OCI-LY1 (cell line): Measurements from ENCODE around the gene RPS16.
A peak's percentile ranks its signal among the peaks of the same experiment; 100 is the strongest.

Source experiments
- H2AFZ ChIP-seq: fragments of 200-600 bp; sonication (generic), shearing (Covaris generic); 2 replicates; pipeline ENCODE4 v1.6.0; 2014; ENCODE audit warnings: antibody characterized with exemption, mild to moderate bottlenecking, low read length
- H3F3A ChIP-seq: fragments of 200-600 bp; sonication (generic), shearing (Covaris generic); 2 replicates; pipeline ENCODE4 v1.6.0; 2014; ENCODE audit warnings: mild to moderate bottlenecking, antibody characterized with exemption, low read length, moderate library complexity; ENCODE audit not compliant: insufficient read depth
- H3K27ac ChIP-seq: fragments of 200-600 bp; sonication (generic); 2 replicates; pipeline ENCODE4 v1.5.1; 2014; ENCODE audit warnings: low read length, mixed run types, mild to moderate bottlenecking, low read depth; ENCODE audit not compliant: poor library complexity, severe bottlenecking
- H3K27me3 ChIP-seq: fragments of 200-600 bp; sonication (generic); 2 replicates; pipeline ENCODE4 v1.6.0; 2014; ENCODE audit warnings: antibody characterized with exemption, mild to moderate bottlenecking, low read length, moderate library complexity; ENCODE audit not compliant: insufficient read depth
- H3K36me3 ChIP-seq: fragments of 200-600 bp; sonication (generic); 2 replicates; pipeline ENCODE4 v1.6.1; 2014; ENCODE audit warnings: mild to moderate bottlenecking, antibody characterized with exemption, low read length, moderate library complexity, mixed read lengths; ENCODE audit not compliant: insufficient read depth
- H3K4me1 ChIP-seq: fragments of 200-600 bp; sonication (generic); 2 replicates; pipeline ENCODE4 v1.5.1; 2014; ENCODE audit warnings: mild to moderate bottlenecking, low read length, moderate library complexity; ENCODE audit not compliant: insufficient read depth, severe bottlenecking
- H3K4me2 ChIP-seq: fragments of 200-600 bp; sonication (generic), shearing (Covaris generic); 2 replicates; pipeline ENCODE4 v1.6.1; 2014; ENCODE audit warnings: low read length
- H3K4me3 ChIP-seq: fragments of 200-600 bp; sonication (generic); 2 replicates; pipeline ENCODE4 v1.5.1; 2014; ENCODE audit warnings: low read length, low read depth, mild to moderate bottlenecking, mixed read lengths; ENCODE audit not compliant: poor library complexity, severe bottlenecking
- H3K79me2 ChIP-seq: fragments of 200-600 bp; shearing (Covaris generic); 2 replicates; pipeline ENCODE4 v1.6.1; 2016; ENCODE audit warnings: mixed run types, low read length, mixed read lengths; ENCODE audit not compliant: insufficient read depth
- H3K9ac ChIP-seq: fragments of 200-600 bp; sonication (generic), shearing (Covaris generic); 2 replicates; pipeline ENCODE4 v1.6.1; 2014; ENCODE audit warnings: mild to moderate bottlenecking, low read length, mixed read lengths
- H3K9me2 ChIP-seq: fragments of 200-600 bp; sonication (generic), shearing (Covaris generic); 2 replicates; pipeline ENCODE4 v1.6.1; 2014; ENCODE audit warnings: low read depth, mild to moderate bottlenecking, low read length, mixed read lengths
- H3K9me3 ChIP-seq: fragments of 200-600 bp; shearing (Covaris generic); 2 replicates; pipeline ENCODE4 v1.6.1; 2014; ENCODE audit warnings: low read length, mixed read lengths
- H4K20me1 ChIP-seq: fragments of 200-600 bp; sonication (generic), shearing (Covaris generic); 2 replicates; pipeline ENCODE4 v1.6.0; 2016; ENCODE audit warnings: mild to moderate bottlenecking, low read length; ENCODE audit not compliant: insufficient read depth
- CTCF ChIP-seq: fragments of 200-600 bp; sonication (generic), shearing (Covaris generic); IDR thresholded peaks from 2 replicates; pipeline ENCODE4 v1.5.1; 2017; ENCODE audit warnings: mild to moderate bottlenecking, antibody characterized with exemption, low read length, moderate library complexity, mixed read lengths
- EZH2 ChIP-seq: fragments of 200-600 bp; sonication (generic), shearing (Covaris generic); IDR thresholded peaks from 2 replicates; pipeline ENCODE4 v1.8.0; 2017; ENCODE audit warnings: borderline replicate concordance, mixed run types, mild to moderate bottlenecking, antibody characterized with exemption, low read length, moderate library complexity, mixed read lengths

RPS16 gene

GRCh38 chr19:39405958-39406655 lies 29.6 kb downstream of the RPS16 start:
- Histone ChIP-seq H3K4me1 (peaks cover 83% of the 10 kb centered on the region), H4K20me1 (no peaks in the 10 kb centered on the region), H2AFZ (no peak overlapping the region), H3K9ac (peak overlapping the region; percentile 64), H3K79me2 (peaks cover 6% of the 10 kb centered on the region), H3K9me3 (no peaks in the 10 kb centered on the region), H3K27me3 (no peaks in the 10 kb centered on the region), H3F3A (peaks cover 18% of the 10 kb centered on the region), H3K36me3 (peaks cover 10% of the 10 kb centered on the region), H3K9me2 (no peaks in the 10 kb centered on the region), H3K4me3 (peak overlapping the region; percentile 96), H3K27ac (peak overlapping the region; percentile 96), H3K4me2 (peak overlapping the region; percentile 76)
- TF ChIP-seq CTCF (no peak), EZH2 (no peak)

- H4K20me1 ChIP-seq: no peaks in the 10 kb centered on the region
- peak overlapping the region; percentile 31 for H3K4me2 ChIP-seq
- peak overlapping the region; percentile 96 for H3K27ac ChIP-seq
- no peaks in the 10 kb centered on the region for H3K9me2 ChIP-seq
- no peak overlapping the region for H2AFZ ChIP-seq
- H3K36me3 ChIP-seq: peaks cover 10% of the 10 kb centered on the region
- H3K9me3 ChIP-seq: no peaks in the 10 kb centered on the region
- no peak overlapping the region for H3K4me3 ChIP-seq
- H3F3A ChIP-seq: peaks cover 15% of the 10 kb centered on the region
- peaks cover 6% of the 10 kb centered on the region for H3K79me2 ChIP-seq
- H3K4me1 ChIP-seq: peaks cover 83% of the 10 kb centered on the region
- no peak overlapping the region for H3K9ac ChIP-seq
- no peaks in the 10 kb centered on the region for H3K27me3 ChIP-seq
- TF ChIP-seq CTCF (no peak), EZH2 (no peak)
Measured at GRCh38 chr19:39405261-39405957, 30.3 kb downstream of the RPS16 start.

GRCh38 chr19:39403331-39404312 lies 32.1 kb downstream of the RPS16 start:
- Histone ChIP-seq H2AFZ (no peak overlapping the region), H3K27ac (peak overlapping the region; percentile 96), H3K4me1 (peaks cover 73% of the 10 kb centered on the region), H3F3A (peaks cover 13% of the 10 kb centered on the region), H3K9me2 (no peaks in the 10 kb centered on the region), H3K27me3 (no peaks in the 10 kb centered on the region), H4K20me1 (no peaks in the 10 kb centered on the region), H3K4me3 (peak overlapping the region; percentile 43), H3K4me2 (peak overlapping the region; percentile 66), H3K9me3 (no peaks in the 10 kb centered on the region), H3K79me2 (peaks cover 2% of the 10 kb centered on the region), H3K36me3 (peaks cover 11% of the 10 kb centered on the region), H3K9ac (peak overlapping the region; percentile 72)
- TF ChIP-seq EZH2 (no peak), CTCF (no peak)
